ENCODE results near the gene POLD4.

POLD4 gene

DNA sequence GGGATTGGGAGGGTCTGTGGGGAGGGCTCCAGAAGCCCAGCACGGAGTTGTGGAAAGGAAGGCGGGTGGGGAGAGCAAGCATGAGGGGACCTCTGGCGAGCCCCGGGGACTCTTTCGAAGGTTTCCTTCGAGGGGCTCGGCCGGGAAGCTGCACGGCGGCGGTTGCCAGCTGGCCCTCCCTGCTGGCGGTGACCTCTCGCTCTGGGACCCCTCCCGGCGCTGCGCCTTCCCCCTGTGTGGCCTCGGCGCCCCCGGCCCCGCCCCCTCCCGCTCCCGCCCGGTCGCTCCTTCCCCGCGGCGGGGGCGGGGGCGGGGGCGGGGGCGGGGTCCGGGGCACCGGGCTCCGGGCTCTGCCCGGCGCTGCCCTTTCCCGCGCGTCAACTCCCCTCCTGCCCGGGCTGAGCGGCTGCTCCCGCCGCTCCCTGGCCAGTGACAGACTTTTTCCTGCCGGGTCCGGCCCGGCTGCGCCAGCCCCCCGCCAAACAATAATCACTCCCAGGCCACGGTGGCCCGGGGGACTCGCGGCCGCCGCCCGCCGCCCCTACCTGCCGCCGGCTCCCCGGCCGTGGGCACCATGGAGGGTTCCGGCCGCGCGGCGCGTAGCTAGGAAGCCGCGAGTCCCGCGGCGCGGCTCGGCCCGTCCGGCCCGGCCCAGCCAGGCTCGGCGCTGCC lies 19.1 kb upstream of the POLD4 start:
- peak overlapping the region; percentile 94 for H3K27ac ChIP-seq

DNA sequence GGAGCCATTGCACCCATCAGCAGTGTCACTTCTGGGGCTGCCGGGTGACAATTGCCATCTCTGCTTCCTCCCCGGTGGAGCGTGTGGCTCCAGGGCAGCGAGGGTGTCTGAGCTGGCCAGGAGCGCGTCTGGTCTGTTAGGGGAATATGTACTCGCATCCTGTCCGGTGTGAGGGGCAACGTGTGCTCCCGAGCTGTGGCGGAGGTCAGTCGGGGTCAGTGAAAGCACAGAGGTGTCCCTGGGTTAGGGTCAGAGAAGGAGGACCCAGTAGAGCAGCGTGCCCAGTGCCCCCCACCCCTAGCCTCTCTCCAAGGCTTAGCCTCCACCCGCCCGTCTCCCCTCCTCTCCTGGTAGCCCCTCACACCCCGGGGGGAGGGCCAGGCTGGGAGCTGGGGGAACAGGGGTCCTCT lies 18.6 kb upstream of the POLD4 start:
- H3K27ac ChIP-seq, result peak overlapping the region; percentile 94
- DNase-seq (ENCODE audit: low read depth, low spot score), result no peak

More for the DNA sequence above, 19.1 kb upstream of the POLD4 start:
- no peak for DNase-seq (ENCODE audit: low read depth, low spot score)

DNA sequence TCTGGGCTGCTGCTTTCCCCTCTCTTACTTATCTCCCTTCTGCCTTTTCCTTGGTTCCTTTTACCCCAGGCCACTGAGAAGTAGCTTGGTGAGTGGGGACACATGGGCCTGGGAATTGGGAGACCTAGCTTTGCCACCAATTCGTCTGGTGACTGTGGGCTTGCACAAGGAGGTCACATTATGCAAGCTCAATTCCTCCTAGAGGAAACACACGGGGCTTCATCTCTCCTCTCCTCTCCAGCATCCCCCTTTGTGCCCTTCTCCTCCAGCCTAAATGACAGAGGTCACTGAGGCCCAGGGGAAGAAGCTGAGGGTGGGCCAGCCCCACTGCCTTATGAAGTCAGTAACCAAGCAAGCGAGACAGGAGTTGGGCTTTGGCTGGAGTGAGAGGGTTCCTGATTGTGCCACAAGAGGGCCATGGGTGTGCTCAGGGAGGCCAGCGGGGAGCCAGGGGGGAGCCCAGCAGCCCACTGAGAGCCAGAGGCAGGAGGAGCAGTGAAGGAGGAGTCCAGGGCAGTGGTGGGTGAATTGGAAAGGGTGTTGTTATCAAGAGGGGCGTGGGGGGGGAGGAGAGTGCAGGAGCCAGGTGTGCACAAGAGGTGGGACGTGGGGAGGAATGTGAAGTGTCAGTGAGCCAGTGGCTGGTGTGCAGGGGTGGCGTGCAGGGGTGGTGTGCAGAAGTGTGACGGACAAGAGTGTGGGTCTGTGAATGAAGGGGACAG lies 18.0 kb upstream of the POLD4 start:
- H3K27ac ChIP-seq, result no peak overlapping the region
- DNase-seq (ENCODE audit: low read depth, low spot score), result no peak

DNA sequence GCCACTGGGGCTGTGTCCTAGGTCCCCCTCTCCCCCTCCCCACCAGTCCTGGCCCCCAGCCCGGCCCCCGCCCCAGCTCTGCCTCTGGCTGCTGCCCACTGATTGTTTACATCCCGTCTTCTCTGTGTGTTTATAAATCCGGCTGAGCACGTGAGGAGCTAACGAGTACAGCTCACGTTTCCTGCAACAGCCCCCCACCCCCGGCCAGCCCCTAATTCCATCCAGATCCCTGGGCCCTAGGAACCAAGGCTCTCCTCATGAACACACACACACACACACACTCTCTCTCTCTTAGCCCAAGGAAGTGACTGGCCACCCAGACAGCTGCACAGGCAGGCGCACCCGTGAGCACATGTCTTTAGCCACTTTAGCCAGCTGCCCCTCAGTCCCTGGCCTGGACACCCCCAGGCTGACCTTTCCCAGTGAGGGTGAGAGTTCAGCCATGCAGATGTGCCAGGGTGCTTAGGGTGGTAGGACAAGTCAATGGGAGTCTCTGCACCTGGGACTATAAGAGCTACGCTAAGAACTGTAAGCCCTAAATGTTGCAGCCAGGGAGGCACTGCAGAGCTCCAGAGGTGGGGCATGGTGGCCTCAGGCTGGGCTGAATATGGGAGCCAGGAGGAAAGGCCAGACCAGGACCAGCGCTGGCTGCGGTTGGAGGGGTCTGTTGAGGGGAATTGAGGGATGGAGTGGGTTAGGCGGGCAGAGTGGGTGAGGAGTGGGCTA lies 17.2 kb upstream of the POLD4 start:
- H3K27ac ChIP-seq, result no peak overlapping the region
- DNase-seq (ENCODE audit: low read depth, low spot score), result no peak

DNA sequence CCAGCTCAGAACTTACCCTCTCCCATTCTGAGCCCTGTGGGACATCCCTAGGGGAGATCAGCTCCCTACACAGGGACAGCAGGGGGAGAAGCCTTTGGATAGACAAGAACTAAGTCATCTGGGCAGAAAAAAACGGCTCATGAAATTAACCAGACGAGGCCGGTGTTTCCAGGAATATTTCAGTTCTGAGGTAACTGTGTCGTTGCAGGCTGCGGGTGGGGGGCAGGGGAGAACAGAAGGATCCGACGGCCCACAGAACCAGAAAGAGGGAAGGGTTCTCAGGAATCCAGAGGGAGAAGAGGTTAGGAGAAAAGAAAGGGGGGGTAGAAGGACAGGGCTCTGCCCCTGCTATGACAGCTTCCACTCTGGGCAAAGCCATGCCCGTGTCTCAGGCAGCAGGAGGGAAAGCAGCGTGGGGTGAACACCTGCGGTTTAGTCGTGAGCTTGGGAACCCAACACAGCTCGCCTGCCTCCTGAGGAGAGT lies 16.5 kb upstream of the POLD4 start:
- no peak for DNase-seq (ENCODE audit: low read depth, low spot score)
- H3K27ac ChIP-seq, result no peak overlapping the region

DNA sequence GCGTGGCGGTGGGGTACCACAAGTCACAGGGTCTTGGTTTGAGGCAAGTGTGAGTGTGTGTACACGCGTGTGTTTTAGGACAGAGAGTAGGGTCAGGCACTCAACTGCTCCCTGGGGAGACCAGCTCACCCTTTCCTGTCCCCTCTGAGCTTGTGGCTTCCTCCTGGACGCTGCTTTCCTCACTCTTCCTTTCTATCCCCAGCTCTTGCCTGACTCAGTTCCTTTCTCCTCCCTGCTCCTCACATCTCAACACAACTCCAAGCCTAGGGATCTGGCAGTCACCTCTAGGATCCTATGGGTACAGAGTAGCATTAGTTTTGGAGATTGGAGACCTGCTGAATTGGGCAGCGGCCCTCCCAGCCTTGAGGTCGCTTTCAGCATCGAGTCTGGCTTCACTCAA lies 15.9 kb upstream of the POLD4 start:
- no peak overlapping the region for H3K27ac ChIP-seq

DNA sequence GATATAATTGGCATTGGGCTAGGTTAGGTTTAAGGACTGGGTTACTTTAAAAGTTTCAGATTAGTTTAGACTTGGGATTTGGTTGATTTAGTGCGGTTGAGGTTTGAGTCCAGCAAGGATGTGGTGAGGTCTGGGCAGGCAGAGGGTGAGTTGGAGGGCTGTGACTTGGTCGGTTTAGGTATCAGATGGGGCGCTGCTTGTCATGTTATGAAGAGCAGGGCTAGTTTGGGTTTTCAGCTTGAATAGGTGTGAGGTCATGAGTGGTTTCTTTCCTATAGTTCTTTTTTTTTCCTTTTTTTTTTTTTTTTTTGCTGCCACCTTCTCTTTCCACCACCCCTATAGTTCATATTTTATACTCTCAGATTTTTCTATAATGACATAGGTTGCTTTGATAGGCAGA lies 15.3 kb upstream of the POLD4 start:
- no peak for DNase-seq (ENCODE audit: low read depth, low spot score)
- H3K27ac ChIP-seq, result no peak overlapping the region

More for the DNA sequence above, 15.9 kb upstream of the POLD4 start:
- no peak for DNase-seq (ENCODE audit: low read depth, low spot score)

DNA sequence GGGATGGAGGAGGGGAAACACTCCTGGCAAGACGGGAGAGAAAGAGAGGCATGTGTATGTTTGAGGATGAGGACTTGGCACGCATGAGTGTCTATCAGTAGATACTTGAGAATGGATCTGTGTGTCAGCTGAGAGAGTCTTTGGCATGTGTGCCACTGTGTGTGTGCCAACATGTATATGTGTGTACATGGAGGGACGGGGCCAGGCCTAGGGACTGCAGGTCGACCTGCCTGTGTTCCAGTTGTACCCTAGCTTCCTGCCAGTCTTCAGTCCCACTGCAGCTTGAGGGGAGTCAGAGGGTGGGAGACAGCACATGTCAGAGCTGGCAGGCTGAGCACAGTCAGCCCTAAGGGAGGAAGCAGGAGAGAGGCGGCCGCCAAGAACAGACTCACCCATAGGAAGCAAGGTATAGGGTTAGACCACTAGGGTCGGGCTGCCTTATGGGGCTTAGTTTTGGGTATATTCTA lies 14.4 kb upstream of the POLD4 start:
- no peak for DNase-seq (ENCODE audit: low read depth, low spot score)
- no peak overlapping the region for H3K27ac ChIP-seq

DNA sequence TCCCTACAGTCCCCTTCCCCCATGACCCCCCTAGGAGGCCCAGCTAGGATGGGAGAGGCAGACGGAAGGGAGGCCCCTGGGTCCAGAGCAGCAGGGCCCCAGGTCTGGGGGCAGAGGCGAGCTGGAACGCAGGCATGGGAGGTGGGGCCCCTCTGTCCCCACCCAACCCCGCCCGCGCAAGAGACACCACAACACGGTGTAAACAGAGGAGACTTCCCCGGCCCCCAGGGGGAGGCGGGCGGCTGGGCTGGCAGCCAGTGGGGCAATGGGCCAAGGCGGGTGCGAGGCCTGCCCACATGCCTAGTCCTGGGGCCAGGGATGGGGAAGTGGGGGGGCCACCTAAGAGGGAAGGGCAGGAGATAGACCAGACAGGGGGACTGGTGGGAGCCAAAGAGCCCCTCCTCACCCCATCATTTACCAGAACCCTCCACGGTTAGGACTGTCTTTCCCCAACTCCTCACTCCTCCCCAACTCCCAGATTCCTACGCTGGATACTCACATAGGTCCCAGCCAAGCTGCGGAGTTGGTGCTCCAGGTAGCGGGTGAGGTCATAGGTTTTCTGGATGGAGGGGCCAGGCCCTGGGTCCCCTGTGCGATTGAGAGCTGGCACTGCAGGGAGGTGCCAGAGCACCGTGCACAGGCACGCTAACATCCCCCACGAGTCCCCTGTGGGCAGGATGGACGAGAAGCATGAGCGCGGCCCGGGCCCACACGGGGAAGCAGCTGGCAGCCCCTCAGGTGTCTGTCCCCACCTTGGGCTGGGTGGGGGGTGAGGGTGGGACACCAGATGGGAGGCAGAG lies 13.8 kb upstream of the POLD4 start:
- no peak overlapping the region for H3K27ac ChIP-seq
- DNase-seq (ENCODE audit: low read depth, low spot score), result no peak

DNA sequence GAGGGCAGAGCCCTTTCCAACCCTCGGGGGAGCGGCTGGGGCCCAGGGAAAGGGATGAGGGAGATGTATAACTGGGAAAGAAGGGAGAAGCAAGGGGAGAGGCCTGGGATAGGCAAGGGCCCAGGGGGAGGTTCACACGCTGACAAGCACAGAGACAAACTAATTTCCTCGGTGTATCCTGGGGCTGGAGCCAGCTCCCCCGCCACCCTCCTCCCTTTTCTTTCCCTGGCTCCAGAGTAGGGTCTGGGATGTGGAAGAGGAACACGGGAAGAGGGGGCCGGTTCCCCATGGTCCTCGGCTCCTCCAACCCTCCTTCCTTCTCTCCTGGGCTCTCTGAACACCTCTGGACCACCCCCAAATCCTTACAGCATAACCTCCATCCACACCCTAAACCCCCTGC lies 13.2 kb upstream of the POLD4 start:
- no peak for DNase-seq (ENCODE audit: low read depth, low spot score)
- no peak overlapping the region for H3K27ac ChIP-seq

DNA sequence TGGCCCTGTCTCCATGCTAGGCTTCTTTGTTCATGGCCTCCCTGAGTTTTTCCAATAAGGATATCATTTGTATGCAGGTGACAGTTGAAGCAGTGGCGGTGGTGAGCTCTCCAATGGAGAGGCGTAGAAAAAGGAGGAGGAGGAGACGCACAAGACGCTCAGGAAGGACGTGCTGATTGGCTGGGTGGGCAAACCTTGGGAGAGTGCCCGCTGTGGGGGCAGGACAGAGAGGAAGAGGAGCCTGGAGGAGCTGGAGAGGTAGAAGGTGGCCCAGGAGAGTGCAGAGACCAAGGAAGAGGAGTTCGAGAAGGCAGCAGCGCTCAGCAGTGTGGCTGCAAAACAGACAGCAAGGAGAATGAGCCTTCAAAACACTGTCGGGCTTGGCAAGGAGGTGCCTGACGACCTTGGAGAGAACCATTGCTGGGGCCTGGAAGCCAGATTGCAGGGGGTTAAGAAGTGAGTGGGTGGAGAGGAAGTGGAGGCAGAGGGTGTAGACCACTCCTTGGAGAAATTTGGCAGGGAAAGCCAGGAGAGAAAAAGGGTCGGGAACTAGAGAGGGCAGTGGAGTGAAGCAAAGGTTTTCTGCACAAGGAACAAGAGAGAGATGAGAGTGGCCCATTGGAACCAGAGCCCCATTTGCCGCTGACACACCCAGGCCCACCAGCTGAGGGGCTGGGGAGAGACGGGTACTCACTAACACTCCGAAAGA lies 12.5 kb upstream of the POLD4 start:
- no peak overlapping the region for H3K27ac ChIP-seq
- DNase-seq (ENCODE audit: low read depth, low spot score), result no peak

DNA sequence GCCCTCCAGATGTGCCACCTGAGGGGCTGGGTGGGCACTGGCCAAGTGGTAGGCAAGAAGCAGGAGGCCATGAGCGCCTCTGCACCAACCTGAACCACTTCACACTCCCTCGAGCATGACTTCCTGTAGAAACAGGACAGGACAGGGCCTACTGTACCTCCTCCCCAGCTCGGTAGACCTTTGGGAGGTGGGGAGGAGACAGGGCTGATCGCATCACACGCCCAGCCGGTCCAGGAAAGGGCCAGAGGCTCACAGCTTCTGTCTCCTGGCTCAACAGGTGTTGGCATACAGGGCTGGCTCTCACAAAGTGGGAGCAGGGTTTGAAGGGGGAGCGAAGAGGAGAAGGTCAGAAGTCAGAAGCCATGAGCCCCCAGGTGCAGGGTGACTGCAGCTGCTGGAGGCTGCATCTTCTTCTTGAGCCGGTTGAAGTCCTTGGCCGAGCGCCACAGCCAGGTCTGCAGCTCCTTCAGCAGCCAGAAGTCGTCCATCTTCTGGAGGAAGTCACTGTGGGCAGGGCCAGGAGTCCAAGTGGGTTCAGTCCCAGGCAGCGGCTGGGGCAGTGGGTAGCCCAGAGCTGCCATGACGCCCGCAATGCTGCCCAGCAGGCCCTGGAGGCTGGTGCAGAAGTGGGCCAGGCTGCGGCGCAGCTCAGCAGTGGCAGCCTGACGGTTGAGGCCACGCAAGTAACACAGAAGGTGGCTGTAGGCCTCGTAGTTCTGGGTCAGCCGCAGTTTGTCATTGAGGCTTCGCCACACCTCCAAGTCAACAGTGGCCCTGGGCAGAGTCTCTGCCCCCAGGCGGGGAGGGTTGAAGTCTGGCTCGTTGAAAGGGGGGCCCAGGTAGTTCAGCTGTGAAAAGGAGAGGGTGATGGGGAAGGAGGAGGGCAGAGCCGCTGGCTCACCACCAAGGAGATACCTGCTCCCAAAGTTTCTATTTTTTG lies 11.7 kb upstream of the POLD4 start:
- H3K27ac ChIP-seq, result no peak overlapping the region
- DNase-seq (ENCODE audit: low read depth, low spot score), result no peak

DNA sequence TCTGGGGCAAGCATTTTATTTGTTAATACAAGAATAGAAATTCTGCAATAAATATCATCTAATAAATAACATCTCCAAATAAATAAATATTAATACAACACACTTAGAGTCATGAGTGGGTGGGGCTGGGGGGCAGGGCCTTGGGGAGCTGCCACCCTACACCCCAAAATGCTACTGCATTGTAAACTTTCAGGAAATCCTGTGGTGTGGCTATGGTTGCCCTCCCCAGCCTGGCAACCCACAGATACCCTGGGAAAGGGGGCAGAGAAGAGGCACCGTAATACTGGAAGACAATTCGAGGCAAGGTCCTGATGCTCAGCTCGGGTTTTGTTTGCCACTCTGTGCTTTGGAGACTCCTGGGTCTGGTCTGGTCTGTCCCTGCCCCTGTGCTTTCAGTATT lies 10.8 kb upstream of the POLD4 start:
- H3K27ac ChIP-seq, result no peak overlapping the region
- no peak for DNase-seq (ENCODE audit: low read depth, low spot score)

DNA sequence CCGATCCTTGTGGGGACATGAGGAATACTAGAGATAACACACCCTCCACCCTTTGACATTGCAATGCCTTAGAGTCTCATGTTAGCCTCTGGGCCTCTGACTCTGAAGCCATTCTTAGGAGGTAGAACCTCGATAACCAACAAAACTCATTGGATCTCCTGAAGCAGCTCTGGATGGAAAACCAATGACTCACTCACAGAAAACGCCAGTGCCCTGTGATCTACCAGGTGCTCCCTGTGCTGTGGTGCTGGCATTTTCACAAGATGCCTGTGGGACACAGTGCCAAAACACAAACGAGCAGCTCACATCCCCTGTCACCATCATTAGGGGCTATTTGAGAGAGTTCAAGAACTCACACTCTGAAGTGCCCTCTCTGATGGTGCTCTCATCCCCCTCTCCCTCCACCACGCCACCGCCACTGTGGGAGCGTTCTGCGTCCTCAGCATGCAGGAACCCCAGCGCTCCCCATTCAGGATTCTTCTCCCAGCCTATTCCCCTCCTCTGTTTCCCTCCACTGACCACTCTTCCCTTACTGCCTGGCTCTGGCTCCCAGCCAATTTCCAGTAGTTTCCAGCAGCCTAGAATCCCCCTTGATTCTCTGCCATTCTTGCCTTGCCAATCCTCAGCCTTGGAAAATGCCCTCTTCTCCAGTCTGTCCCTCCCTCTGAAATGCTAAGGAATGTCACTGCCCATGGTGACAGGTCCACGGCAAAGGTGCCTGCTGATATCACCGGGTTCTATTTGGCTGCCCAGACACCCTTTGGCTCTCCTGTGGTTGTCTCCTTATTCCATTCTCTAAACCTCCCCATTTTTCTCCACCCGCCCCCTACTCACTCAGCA lies 4.7 kb upstream of the POLD4 start:
- peak overlapping the region; percentile 99 for H3K27ac ChIP-seq
- no peak for DNase-seq (ENCODE audit: low read depth, low spot score)

DNA sequence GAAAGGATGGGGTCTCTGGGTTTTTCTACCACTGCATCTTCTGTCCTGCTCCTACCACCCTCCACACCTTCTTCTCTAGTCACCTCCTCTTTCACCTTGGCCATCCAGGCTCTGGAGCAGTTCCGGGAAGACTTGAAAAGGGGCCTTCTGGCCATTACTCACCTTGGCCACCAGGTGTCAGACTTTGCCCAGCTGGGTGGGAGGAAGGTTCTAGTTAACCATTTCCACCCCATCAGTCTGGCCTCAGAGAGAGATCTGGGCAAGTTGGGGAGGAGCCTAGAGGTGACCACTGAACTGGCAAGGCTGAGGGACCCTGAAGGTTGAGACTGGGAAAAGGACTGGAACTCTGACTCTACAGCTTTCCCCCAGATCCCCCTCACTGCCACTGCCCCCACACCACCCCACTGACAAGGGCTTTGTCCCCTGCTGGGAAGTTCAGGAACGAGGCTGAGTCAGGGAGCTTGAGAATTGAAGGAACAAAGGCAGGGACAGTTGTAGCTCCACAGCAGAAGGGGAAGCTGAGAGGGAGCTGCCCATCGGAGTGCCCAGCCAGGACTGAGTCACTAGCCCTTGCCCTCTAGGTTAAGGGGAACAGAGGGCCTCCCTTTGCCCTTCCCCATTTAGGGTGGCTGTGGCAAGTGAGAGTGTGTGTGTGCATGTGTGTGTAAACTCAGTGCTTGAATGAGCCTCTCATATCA lies 3.7 kb upstream of the POLD4 start:
- H3K27ac ChIP-seq, result peak overlapping the region; percentile 99
- no peak for DNase-seq (ENCODE audit: low read depth, low spot score)

DNA sequence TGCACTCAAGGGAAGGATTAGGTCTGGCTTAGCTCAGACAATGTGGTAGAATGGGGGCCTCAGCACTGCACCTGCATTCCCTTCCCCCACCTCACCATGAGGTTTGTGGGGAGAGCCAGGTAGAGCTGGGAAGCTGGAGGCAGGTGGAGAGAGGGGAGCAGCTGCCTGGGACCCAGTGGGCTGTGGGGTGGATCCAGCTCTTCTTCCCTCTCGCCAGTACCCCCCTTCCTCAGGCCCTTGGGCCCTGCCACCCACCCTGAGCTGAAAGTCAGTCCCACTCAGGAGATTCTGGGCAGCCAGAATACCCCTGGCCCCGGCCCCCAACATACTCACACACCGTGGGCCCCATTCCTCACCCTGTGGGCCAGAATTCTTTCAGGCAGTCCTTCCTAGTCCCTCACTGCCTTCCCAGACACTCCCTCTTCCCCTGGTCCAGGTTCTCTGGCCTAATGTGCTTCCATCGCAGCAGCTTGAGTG lies 3.1 kb upstream of the POLD4 start:
- DNase-seq (ENCODE audit: low read depth, low spot score), result no peak
- H3K27ac ChIP-seq, result peak overlapping the region; percentile 99

DNA sequence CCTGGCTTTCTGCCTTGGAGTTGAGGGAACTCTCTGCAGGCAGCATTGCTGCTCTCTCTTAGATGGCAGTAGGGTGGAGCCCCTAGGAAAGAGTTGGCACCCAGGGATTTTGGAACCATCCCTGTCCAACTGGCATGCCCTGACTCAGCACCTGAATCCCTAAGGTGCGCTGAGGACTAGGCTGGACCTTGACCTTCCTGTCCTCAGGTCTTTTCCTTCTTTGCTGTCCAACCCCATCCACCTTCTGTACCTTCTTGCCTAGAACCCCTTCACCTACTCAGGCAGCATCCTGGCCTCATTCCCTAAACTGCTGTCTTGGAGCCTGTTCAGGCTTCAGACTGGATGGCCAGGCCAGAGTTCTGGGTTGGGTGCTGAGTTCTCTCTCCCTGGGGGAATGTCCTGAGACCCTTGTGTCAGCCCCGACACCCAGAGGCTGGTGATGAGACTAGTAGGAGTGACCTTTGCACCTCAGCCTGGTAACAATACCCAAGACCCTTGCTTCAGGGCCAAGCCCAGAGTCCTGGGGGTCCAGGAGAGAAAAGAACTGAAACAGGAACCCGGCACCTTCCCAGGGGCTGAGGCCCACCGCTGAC lies 2.5 kb upstream of the POLD4 start:
- H3K27ac ChIP-seq, result peak overlapping the region; percentile 99
- DNase-seq (ENCODE audit: low read depth, low spot score), result no peak
